Smooth muscle cell of the brain vasculature (primary cell): ENCODE measurements around the gene VAMP7.
A peak's percentile ranks its signal among the peaks of the same experiment; 100 is the strongest.
"Not testable (repeated sequence)": the region's sequence is repeated elsewhere in the genome, so short reads cannot be mapped to it uniquely, and the experiment has no call there.

Experiments
- DNase-seq: peaks from one replicate; pipeline ENCODE4 v3.0.0-alpha.2; 2012; ENCODE audit warnings: low read depth, low spot score

The VAMP7 gene

DNA sequence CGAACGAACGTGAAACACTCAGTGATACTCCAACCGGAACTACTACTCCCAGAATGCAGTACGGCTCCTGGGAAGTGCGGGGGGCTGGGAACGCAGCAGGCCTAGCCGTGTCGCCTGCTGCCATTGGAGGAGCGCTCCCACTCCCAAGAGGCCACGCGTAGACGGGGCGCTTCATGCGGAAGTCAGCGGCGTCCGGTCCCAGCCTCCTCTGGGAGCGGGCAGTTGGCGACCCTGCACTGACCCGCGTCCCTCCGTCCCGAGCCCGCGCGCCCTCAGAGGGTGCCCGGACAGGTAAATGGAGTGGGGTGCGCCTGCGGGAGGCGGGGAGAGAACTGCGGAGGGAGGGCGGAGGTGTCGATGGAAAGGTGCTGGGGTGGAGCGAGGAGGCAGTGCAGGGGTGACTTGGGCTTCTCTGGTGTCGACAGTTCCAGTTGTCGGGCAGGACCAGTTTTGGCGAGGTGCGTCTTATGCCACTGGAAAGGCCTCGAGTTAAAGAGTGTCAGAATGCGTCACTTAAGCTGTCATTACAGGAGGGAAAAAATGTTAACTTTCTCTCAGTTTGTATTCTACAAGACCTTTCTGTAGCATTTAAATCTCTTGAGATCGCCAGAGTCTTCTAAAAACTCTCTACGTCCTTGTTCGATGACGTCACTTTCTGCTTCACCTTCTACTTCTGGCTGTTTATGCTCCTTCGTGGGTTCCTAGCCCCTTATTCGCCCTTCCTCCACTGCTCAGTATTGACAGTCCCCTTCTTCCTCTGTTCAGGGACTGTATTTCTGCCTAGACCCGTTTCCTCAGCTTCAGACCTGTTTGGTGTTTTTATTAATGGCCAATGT lies at the start of gene VAMP7:
VAMP7 (plus strand) TSS at position 188 of the 836 bp plus-strand sequence. CDS start 8,122 bp downstream, outside the sequence.
- DNase-seq: peak; percentile 44

- DNase-seq: no peak
Measured at GRCh38 chrX:155841232-155841631, 39.9 kb upstream of the VAMP7 start.

DNA sequence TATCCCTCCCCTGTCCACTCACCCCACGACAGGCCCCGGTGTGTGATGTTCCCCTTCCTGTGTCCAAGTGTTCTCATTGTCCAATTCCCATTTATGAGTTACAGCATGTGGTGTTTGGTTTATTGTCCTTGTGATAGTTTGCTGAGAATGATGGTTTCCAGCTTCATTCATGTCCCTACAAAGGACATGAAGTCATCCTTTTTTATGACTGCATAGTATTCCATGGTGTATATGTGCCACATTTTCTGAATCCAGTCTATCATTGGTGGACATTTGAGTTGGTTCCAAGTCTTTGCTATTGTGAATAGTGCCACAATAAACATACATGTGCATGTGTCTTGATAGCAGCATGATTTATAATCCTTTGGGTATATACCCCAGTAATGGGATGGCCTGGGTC lies 29.4 kb upstream of the VAMP7 start:
- DNase-seq: not testable (repeated sequence)

GRCh38 chrX:155857561-155857960 lies 23.6 kb upstream of the VAMP7 start:
- DNase-seq: no peak

GRCh38 chrX:155864655-155865054 lies 16.5 kb upstream of the VAMP7 start:
- DNase-seq: no peak

GRCh38 chrX:155865193-155865592 lies 16.0 kb upstream of the VAMP7 start:
- no peak for DNase-seq

DNA sequence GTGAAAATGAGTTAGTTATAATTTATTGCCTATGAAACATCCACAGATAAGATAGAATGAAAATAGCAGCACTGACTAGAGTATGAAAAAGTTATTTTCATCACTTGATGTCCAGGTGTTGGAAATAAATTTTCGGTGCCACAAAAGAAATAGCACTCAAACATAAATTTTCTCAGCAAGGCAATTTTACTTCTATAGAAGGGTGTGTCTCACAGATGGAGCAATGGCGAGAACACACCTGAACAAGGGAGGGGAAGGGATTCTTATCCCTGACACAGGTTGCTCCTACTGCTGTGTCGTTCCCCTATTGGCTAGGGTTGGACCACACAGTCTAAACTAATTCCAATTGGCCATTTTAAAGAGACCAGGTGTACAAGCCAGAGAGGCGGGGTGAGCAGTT lies 13.3 kb upstream of the VAMP7 start:
- no peak for DNase-seq

- DNase-seq: no peak
Measured at GRCh38 chrX:155870958-155871357, 10.2 kb upstream of the VAMP7 start.

- DNase-seq: no peak
Measured at GRCh38 chrX:155871934-155872333, 9.2 kb upstream of the VAMP7 start.

GRCh38 chrX:155873188-155873587 lies 8.0 kb upstream of the VAMP7 start:
- no peak for DNase-seq

DNA sequence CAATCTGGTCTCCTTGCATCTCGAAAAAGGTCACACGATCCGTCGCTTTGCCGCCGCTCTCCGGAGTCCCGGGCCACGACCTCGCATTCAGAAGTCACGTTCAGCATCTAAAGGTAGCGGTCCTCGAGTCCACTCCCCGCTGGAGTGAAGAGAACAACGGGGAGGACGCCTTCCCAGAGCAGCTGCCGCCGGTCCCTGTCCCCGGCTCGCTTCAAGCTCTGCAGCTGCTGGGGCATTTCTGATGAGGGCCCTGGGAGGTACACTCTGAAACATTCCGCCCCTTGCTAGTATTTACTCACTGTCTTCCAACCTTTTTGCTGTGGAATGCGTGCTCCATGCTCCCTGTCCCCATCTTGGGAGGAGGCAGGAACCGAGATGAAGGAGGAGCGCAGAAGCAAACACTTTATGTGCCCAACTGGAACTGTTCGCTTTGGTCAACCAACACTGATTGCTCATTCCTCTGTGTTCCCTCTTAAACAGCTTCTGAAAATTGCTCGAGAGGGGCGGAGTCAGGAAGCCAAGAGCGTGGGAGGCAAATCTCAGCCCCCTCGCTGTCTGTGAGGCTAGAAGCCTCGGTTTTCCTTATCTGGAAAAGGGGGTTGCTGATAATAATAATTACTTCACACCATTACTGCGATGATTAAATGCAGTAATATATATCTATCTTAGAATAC lies 6.4 kb upstream of the VAMP7 start:
- DNase-seq: no peak

- no peak for DNase-seq
Measured at GRCh38 chrX:155876704-155877103, 4.4 kb upstream of the VAMP7 start.

GRCh38 chrX:155877288-155877687 lies 3.9 kb upstream of the VAMP7 start:
- DNase-seq: no peak

DNA sequence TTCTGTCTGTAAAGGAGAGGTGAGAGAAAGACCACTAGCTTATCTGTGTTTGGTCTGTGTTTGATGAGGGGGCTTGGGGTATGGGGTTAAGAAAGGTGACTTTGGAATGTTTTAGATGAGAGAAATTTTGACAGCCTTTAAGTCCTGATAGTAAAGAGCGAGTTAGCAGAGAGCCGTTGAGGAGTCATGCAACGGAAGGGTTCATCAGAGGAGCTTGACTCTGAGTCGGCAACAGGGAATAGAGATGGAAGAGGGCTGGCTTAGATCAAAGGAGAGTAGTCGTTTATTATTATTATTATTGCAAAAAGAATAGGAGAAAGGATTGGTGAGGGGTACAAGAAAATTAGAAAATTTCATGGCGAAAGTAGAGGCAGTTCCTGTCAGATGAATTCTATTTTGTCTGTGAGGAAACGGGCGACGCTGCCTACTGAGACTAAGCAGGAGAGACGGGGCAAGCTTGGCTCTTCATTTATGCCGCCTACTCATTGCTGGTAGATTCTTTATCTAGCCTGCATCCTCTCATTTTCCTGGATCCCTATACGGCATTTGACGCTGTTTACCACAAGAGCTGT lies 473 bp upstream of the VAMP7 start:
- DNase-seq: no peak

DNA sequence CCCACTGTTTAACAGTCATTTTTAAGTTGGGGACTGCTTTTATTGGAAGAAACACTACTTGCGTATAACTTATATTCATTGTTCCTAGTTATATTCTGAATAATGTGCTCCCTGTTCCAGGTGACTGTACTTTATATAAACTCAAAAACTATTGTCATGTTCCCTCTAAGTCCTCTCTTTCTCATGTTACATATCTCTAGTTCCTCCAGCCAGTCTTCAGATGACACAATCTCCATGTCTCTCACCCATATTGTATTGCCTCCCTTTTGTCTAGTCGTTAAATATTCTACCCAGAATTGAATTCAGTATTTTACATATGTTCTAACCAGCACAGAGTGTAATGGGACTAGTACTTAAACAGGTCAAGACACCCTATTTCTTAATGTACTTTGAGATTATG lies 5.3 kb downstream of the VAMP7 start:
- DNase-seq: no peak

DNA sequence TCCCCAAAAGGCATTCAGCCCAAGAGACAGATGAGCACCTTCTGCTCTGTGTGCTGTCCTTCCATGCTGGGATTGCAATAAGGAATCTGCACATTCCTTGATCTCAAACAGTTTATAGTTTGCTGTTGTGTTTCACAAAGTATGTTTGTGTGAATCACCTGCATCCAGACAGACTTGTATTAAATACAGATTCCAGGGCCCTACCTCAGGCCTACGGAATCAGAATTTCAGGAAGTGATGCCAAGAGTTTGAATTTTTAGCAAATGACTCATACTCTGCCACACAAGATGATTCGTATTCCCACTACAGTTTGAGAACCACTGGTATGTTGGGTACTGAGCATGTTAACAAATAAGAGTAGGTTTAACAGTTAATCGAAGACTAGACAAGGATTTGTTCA lies 7.0 kb downstream of the VAMP7 start:
- no peak for DNase-seq

DNA sequence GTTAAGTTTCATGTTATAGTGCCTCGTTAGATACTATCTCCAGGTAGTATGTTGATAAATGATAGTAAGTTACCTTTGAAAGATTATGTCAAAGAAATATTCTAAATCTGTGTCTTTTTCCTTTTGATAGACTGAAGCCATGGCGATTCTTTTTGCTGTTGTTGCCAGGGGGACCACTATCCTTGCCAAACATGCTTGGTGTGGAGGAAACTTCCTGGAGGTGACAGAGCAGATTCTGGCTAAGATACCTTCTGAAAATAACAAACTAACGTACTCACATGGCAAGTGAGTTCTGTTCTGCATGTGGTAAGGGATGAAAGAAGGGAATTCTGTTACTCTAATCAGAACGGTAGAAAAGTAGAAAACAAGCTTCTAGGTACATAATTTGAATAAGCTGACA lies 8.2 kb downstream of the VAMP7 start:
- no peak for DNase-seq

DNA sequence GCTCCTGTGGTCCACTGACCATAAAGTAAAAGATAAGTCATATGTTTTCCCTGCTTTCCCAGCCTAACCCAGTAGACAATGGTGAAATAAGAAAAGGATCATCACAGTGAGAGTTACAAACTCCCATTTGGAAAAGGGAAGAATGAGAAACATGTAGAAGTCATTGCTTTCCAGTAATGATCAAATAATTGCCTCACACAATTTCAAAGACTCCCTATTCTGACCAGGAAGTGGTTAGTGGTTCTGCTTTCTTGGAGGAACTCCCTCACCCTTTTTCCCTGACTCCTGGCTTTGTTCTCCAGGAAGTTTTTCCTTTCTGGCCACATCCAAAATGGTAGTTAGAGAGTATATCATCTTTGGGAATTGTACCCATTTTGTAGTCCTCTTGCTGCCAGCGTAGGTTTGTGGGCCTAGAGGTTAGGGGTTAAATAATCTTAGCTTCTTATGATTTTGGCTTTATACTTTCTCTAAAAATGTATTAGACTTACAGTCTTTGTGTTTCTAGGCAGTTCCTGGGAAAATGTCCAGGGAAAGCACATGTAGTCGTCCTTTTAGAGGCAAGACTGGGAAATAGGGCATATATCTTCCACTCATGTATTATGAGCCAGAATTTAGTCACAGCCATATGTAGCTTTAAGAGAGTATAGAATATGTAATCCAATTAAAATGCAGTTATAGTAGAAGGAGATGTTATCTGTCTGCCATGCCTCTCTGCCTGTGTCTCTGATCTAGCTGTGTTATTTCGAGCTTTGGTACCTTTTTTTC lies 10.5 kb downstream of the VAMP7 start:
- no peak for DNase-seq

- no peak for DNase-seq
Measured at GRCh38 chrX:155893521-155893920, 12.4 kb downstream of the VAMP7 start.

GRCh38 chrX:155896512-155896911 lies 15.4 kb downstream of the VAMP7 start:
- DNase-seq: no peak

GRCh38 chrX:155899366-155899765 lies 18.2 kb downstream of the VAMP7 start:
- DNase-seq: no peak

DNA sequence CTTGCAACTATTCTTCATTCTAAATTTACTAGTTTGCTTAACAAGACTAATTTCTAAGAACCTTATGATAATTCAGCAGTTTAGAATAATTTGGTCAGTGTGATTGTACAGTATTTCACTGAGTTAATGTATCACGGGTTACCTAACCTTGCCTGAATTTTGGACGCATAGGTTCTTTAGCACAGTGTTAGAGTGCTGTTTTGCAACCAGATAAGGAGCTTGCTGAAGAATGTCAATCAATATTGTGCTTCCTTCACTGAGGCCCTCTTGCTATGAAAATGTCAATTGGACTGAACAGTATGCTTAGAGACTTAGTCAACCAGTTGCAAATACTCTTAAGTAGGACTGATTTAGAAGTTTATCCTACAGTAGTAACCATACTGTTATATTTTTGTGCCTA lies 19.6 kb downstream of the VAMP7 start:
- DNase-seq: no peak
